HFFc6 (cell line): ENCODE data around the gene HMGCS1. TPM values are rescaled to one million over a fixed set of nuclear protein-coding genes. Genes with fewer than 3 reads are reported as not detected.

Experiments used
- DNase-seq: peaks from one replicate; pipeline ENCODE4 v3.0.0-alpha.2; 2018
- H3K27ac Mint-ChIP-seq: 2 replicates; pipeline ENCODE4 v1.8.0; 2020; ENCODE audit warnings: mild to moderate bottlenecking, mixed read lengths
- H3K27me3 Mint-ChIP-seq: 2 replicates; pipeline ENCODE4 v1.8.0; 2021; ENCODE audit warnings: mild to moderate bottlenecking, moderate library complexity, mixed read lengths; ENCODE audit not compliant: insufficient read depth
- H3K36me3 Mint-ChIP-seq: 2 replicates; pipeline ENCODE4 v1.8.0; 2021; ENCODE audit warnings: low read depth, mixed read lengths
- H3K4me1 Mint-ChIP-seq: 2 replicates; pipeline ENCODE4 v1.8.0; 2020; ENCODE audit warnings: low read depth, mixed read lengths
- H3K4me3 Mint-ChIP-seq: 2 replicates; pipeline ENCODE4 v1.8.0; 2020; ENCODE audit warnings: mild to moderate bottlenecking, moderate library complexity, mixed read lengths
- H3K9me3 Mint-ChIP-seq: 2 replicates; pipeline ENCODE4 v1.8.0; 2020; ENCODE audit warnings: mild to moderate bottlenecking, mixed read lengths
- CTCF ChIP-seq: fragments of 200-600 bp; sonication (generic); IDR thresholded peaks from 2 replicates; pipeline ENCODE4 v1.5.0; 2021; ENCODE audit warnings: antibody characterized with exemption, mild to moderate bottlenecking
- total RNA-seq, 6 experiments: library from RNA; stranded (reverse); fragmentation: NEBNext Ultra II Directional; extraction: Animal tissue kit (Norgen Biotek cat#: 25700); gene quantifications; 2 replicates in 1 of 6; 3 replicates in 5 of 6; pipeline ENCODE4 v1.2.3, GENCODE V29; 2021

The HMGCS1 gene
- total RNA-seq, 6 experiments from 2014 or later, result 12.8 to 16.1 (median 14.8) TPM

- H3K9me3 Mint-ChIP-seq, result no peaks in the 10 kb centered on the region
Observed at GRCh38 chr5:43320846-43321245, 7.6 kb upstream of the HMGCS1 start.

DNA sequence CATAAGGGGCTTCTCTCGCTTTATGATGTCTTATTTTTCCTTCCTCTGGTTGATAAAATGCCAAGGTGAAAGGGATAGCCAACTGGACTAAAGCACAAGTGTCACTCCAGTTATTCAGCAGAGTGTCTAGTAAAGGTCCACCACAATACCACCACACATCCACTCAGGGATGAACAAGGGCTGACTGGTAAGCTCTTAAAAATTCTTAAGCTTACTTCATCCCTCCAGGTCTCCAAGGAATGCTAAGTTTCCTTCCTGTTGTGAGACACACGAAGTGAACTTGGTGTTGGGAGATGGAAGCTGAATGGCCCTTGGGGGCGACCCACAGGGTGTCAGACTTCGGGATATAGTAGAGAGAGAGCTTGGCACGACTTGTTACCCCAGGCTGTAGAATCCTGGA is 3.2 kb upstream of the HMGCS1 start:
- Mint-ChIP-seq H3K27ac (no peak overlapping the region), H3K36me3 (peaks cover 6% of the 10 kb centered on the region; the same call in 1 of the 2 replicates), H3K4me1 (peaks cover 32% of the 10 kb centered on the region), H3K9me3 (no peaks in the 10 kb centered on the region; the same call in 1 of the 2 replicates), H3K27me3 (peaks cover 8% of the 10 kb centered on the region), H3K4me3 (no peak overlapping the region)
- no peak for DNase-seq
- no peak for TF ChIP-seq CTCF

More at GRCh38 chr5:43320846-43321245, 7.6 kb upstream of the HMGCS1 start:
- Mint-ChIP-seq H3K36me3 (no peaks in the 10 kb centered on the region), H3K4me3 (no peak overlapping the region), H3K27me3 (peaks cover 7% of the 10 kb centered on the region), H3K27ac (no peak overlapping the region), H3K4me1 (no peaks in the 10 kb centered on the region)
- DNase-seq, result no peak
- TF ChIP-seq CTCF, result no peak

- Mint-ChIP-seq H3K27ac (no peak overlapping the region), H3K27me3 (peaks cover 8% of the 10 kb centered on the region), H3K4me3 (no peak overlapping the region), H3K9me3 (no peaks in the 10 kb centered on the region; the same call in 1 of the 2 replicates), H3K36me3 (peaks cover 6% of the 10 kb centered on the region; the same call in 1 of the 2 replicates), H3K4me1 (peaks cover 32% of the 10 kb centered on the region)
- no peak for TF ChIP-seq CTCF
- DNase-seq, result no peak
Observed at GRCh38 chr5:43315682-43316081, 2.5 kb upstream of the HMGCS1 start.

GRCh38 chr5:43315263-43315662 is 2.1 kb upstream of the HMGCS1 start:
- H3K4me1 Mint-ChIP-seq, result peaks cover 32% of the 10 kb centered on the region
- no peak overlapping the region for H3K27ac Mint-ChIP-seq
- no peaks in the 10 kb centered on the region; the same call in 1 of the 2 replicates for H3K9me3 Mint-ChIP-seq
- no peak for TF ChIP-seq CTCF
- peaks cover 8% of the 10 kb centered on the region for H3K27me3 Mint-ChIP-seq
- H3K36me3 Mint-ChIP-seq, result peaks cover 6% of the 10 kb centered on the region; the same call in 1 of the 2 replicates
- DNase-seq, result peak; percentile 35
- H3K4me3 Mint-ChIP-seq, result no peak overlapping the region

DNA sequence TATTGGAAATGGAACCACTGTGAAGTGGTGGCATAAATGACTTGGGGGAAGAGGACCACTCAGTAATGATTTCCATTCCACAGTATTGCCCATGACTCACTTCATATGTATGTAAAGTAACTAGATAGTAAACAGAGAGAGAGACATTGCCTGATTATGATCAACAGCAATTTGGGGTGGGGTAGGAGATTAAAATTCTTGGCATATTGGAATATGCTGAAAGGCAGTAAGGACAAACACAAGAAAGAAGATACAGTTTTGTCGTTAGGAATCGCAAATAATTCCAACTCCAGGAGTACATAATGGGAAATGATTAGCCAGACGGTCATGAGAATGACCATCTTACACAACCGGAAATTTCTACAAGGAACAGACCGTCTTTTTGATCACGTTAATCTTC is 1.5 kb upstream of the HMGCS1 start:
- Mint-ChIP-seq H3K4me1 (peaks cover 37% of the 10 kb centered on the region), H3K9me3 (no peaks in the 10 kb centered on the region; the same call in 1 of the 2 replicates), H3K27ac (no peak overlapping the region), H3K4me3 (no peak overlapping the region), H3K27me3 (peaks cover 8% of the 10 kb centered on the region), H3K36me3 (peaks cover 6% of the 10 kb centered on the region; the same call in 1 of the 2 replicates)
- no peak for DNase-seq
- TF ChIP-seq CTCF, result no peak
